Measurements from ENCODE around the gene VWC2L.

- TF ChIP-seq CTCF (IDR thresholded peaks at IDR 0.05; ENCODE audit: low read length): no peak
- TF ChIP-seq EZH2 (optimal IDR thresholded peaks at IDR 0.05; ENCODE audit: low read depth, low read length): no peak
- TF ChIP-seq EZH2phosphoT487 (IDR thresholded peaks at IDR 0.05; ENCODE audit: low read length): no peak
Observed at GRCh38 chr2:214471382-214471781, 60.5 kb downstream of the VWC2L start.
